ENCODE data around the gene MSMP. TPM values are rescaled to one million over a fixed set of nuclear protein-coding genes. Genes with fewer than 3 reads are reported as not detected.

Gene MSMP
- total and polyA plus RNA-seq, 9 of the 15 experiments (the other 6 are each of a cell fraction or from before 2014, with no cell fraction given), result 0.60 TPM; not detected in 8

DNA sequence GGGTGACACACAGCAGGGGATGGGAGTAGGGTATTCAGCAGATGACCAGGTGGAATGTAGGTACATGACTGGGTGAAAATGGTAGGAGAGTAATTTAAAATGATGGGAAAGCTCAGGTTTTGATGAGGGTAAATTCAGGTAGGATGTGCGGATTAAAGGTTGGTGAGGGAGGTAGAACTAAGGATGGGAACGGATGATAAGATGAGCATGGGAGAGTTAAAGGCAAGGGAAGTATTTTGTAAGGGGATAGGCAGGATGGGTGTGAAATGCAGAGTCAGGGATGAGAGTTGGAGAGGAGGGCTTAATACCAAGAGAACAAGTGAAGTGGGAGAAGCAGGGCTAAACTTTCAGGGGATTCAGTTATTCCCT, 23.6 kb downstream of the MSMP start (continued):
- no peak for TF ChIP-seq TSC22D4 (tag; IDR thresholded peaks at IDR 0.05)
- TF ChIP-seq ETV6 (IDR thresholded peaks at IDR 0.05; ENCODE audit: borderline replicate concordance in 1 of 2, low read depth in 2 of 2, low read length in 1 of 2), result no peak
- TF ChIP-seq ETV6 (CRISPR knock-in tag; IDR thresholded peaks at IDR 0.05; ENCODE audit: borderline replicate concordance), result no peak
- no peak for TF ChIP-seq AFF1 (IDR thresholded peaks at IDR 0.05; ENCODE audit: low read depth in 1 of 2, partially characterized antibody in 2 of 2)

GRCh38 chr9:35729700-35730485, 24.2 kb downstream of the MSMP start:
- CTCF ChIA-PET (ENCODE audit: low intra/inter-chr PET ratio), result no interaction called here
- Histone ChIP-seq H2AFZ (ENCODE audit: low read depth, low read length) (no peak overlapping the region), H3K27me3 (ENCODE audit: control insufficient read depth in 2 of 2, insufficient read depth in 2 of 2, low read length in 2 of 2) (no peaks in the 10 kb centered on the region), H3K36me3 (ENCODE audit: control insufficient read depth, insufficient read depth, low read length) (peaks cover 47% of the 10 kb centered on the region), H3K4me1 (replicated peaks in 1 of 2; ENCODE audit: control insufficient read depth in 2 of 2, insufficient read depth in 2 of 2, low read length in 2 of 2) (peaks cover 40 to 43% of the 10 kb centered on the region in 2 experiments), H3K9me3 (replicated peaks; ENCODE audit: control insufficient read depth, insufficient read depth, low read depth, low read length) (no peaks in the 10 kb centered on the region), H3K9me1 (ENCODE audit: control insufficient read depth, insufficient read depth, low read length) (peaks cover 5% of the 10 kb centered on the region), H3K4me3 (peak overlapping the region; percentile 85), H4K20me1 (replicated peaks; ENCODE audit: control insufficient read depth, insufficient read depth, low read length) (peaks cover 11% of the 10 kb centered on the region; the same call in 1 of the 2 replicates), H3K27ac (ENCODE audit: extremely low read depth, low read depth, low read length) (peak overlapping the region; percentile 97), H3K4me2 (ENCODE audit: insufficient read depth, low read length) (peak overlapping the region; percentile 94), H3K79me2 (ENCODE audit: control insufficient read depth, insufficient read depth, low read length) (peaks cover 88% of the 10 kb centered on the region), H3K9ac (ENCODE audit: insufficient read depth in 1 of 2, low read depth in 2 of 2, low read length in 2 of 2) (peak overlapping the region; percentile 76 to 85; a peak in 3 of 4 replicates)
- in situ Hi-C loops (cut with MboI) (no loop called here), intact Hi-C loops (cut with micrococcal nuclease) (loop anchor here (2.0 to 10.0 kb wide), 2 partner anchors 33 to 85 kb away; partner anchors contain the start of genes HINT2 and SPAG8)
- FAIRE-seq (peak; percentile 79), ATAC-seq (peak; percentile 43), DNase-seq (ENCODE audit: extremely low read depth in 1 of 4, low spot score in 3 of 4) (peak; percentile 50 to 85 (median 64))
- no TSS peak for BruUV-seq (replicated peaks)
- 0% methylated on average over 6 of the region's 6 CpGs for WGBS (ENCODE audit: insufficient coverage, low coverage, missing lambda C conversion rate)
- POLR2A ChIA-PET, result interaction anchor here (1.0 to 2.8 kb wide), 4 partner anchors 10 to 72 kb away, joined by 6 to 21 read pairs (median 10); partner anchors contain the start of genes CCDC107 and RMRP
- peak; percentile 38; the same call in 1 of the 2 replicates for TF ChIP-seq ZBTB7A (IDR thresholded peaks at IDR 0.05; ENCODE audit: borderline replicate concordance, control insufficient read depth, low read depth, low read length)
- TF ChIP-seq, protein P1, sequence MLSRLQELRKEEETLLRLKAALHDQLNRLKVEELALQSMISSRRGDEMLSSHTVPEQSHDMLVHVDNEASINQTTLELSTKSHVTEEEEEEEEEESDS (CRISPR knock-in tag; IDR thresholded peaks at IDR 0.05), result no peak
- TF ChIP-seq MAZ (CRISPR knock-in tag; conservative IDR thresholded peaks at IDR 0.05 in 1 of 2, IDR thresholded peaks at IDR 0.05 in 1 of 2), result no peak; a peak in 1 of 4 replicates
- peak; percentile 98 for TF ChIP-seq ZBTB9 (CRISPR knock-in tag; IDR thresholded peaks at IDR 0.05)
- TF ChIP-seq, protein P2, sequence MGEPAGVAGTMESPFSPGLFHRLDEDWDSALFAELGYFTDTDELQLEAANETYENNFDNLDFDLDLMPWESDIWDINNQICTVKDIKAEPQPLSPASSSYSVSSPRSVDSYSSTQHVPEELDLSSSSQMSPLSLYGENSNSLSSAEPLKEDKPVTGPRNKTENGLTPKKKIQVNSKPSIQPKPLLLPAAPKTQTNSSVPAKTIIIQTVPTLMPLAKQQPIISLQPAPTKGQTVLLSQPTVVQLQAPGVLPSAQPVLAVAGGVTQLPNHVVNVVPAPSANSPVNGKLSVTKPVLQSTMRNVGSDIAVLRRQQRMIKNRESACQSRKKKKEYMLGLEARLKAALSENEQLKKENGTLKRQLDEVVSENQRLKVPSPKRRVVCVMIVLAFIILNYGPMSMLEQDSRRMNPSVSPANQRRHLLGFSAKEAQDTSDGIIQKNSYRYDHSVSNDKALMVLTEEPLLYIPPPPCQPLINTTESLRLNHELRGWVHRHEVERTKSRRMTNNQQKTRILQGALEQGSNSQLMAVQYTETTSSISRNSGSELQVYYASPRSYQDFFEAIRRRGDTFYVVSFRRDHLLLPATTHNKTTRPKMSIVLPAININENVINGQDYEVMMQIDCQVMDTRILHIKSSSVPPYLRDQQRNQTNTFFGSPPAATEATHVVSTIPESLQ (CRISPR knock-in tag; IDR thresholded peaks at IDR 0.05), result no peak
- 0 out of 2 replicates have a peak, but pooled peaks have one; percentile 3 for TF ChIP-seq OTX1 (CRISPR knock-in tag; IDR thresholded peaks at IDR 0.05)

Data from K562 (cell line).